Smooth muscle cell (in vitro differentiated cells): ENCODE measurements around the gene RNF157. TPM values are rescaled to one million over a fixed set of nuclear protein-coding genes. Genes with fewer than 3 reads are reported as not detected.

ENCODE experiments used
- DNase-seq: peaks from one replicate; lab custom pipeline; 2025; ENCODE audit not compliant: unreplicated experiment; lab: John Stamatoyannopoulos, UW
- H2AFZ ChIP-seq: fragments of 200-600 bp; sonication (generic); 2 replicates; pipeline ENCODE4 v1.6.0; 2016; ENCODE audit warnings: antibody characterized with exemption, low read depth, mild to moderate bottlenecking
- H3F3A ChIP-seq: fragments of 200-600 bp; sonication (generic); 2 replicates; pipeline ENCODE4 v1.6.0; 2017; ENCODE audit warnings: antibody characterized with exemption, low read depth
- H3K27ac ChIP-seq: fragments of 200-600 bp; sonication (generic); 2 replicates; pipeline ENCODE4 v1.5.1; 2016; ENCODE audit warnings: low read depth, mild to moderate bottlenecking
- H3K27me3 ChIP-seq: fragments of 200-600 bp; sonication (generic); 2 replicates; pipeline ENCODE4 v1.6.1; 2016; ENCODE audit warnings: low read depth, mild to moderate bottlenecking
- H3K36me3 ChIP-seq: fragments of 200-600 bp; sonication (generic); 2 replicates; pipeline ENCODE4 v1.5.1; 2016; ENCODE audit warnings: low read depth
- H3K4me1 ChIP-seq: fragments of 200-600 bp; sonication (generic); 2 replicates; pipeline ENCODE4 v1.5.1; 2016; ENCODE audit warnings: low read depth
- H3K4me2 ChIP-seq: fragments of 200-600 bp; sonication (generic); 2 replicates; pipeline ENCODE4 v1.6.0; 2016; ENCODE audit warnings: mild to moderate bottlenecking
- H3K4me3 ChIP-seq: fragments of 200-600 bp; sonication (generic); 2 replicates; pipeline ENCODE4 v1.5.1; 2016; ENCODE audit warnings: mild to moderate bottlenecking
- H3K79me2 ChIP-seq: fragments of 200-600 bp; sonication (generic); 2 replicates; pipeline ENCODE4 v1.6.0; 2016; ENCODE audit warnings: low read depth, mild to moderate bottlenecking
- H3K9ac ChIP-seq: fragments of 200-600 bp; sonication (generic); 2 replicates; pipeline ENCODE4 v1.6.0; 2016; ENCODE audit warnings: low read depth
- H3K9me3 ChIP-seq: fragments of 200-600 bp; sonication (generic); replicated peaks from 2 replicates; pipeline ENCODE4 v1.5.1; 2016; ENCODE audit warnings: low read depth
- H4K20me1 ChIP-seq: fragments of 200-600 bp; sonication (generic); 2 replicates; pipeline ENCODE4 v1.6.0; 2016; ENCODE audit warnings: low read depth
- WGBS: methylation state at CpG from one replicate; pipeline ENCODE4 v1.1.7; 2016; ENCODE audit warnings: low lambda C conversion rate; 5-methylcytosine and 5-hydroxymethylcytosine counted together
- polyA plus RNA-seq: library from polyadenylated mRNA; unstranded; fragments of >200 nt; fragmentation: Nextera tagmentation; extraction: Ambion mirVana; gene quantifications from 2 replicates; pipeline ENCODE4 v1.2.1, GENCODE V29; 2016
- total RNA-seq: library from RNA; depleted of rRNA; stranded (reverse); fragments of >200 nt; gene quantifications from 2 replicates; pipeline ENCODE4 v1.2.3, GENCODE V29; 2014
- TF ChIP-seq, protein P1 (sequence below): fragments of 200-600 bp; sonication (generic); IDR thresholded peaks from 2 replicates; pipeline ENCODE4 v1.5.1; 2017; ENCODE audit warnings: borderline replicate concordance, mild to moderate bottlenecking, antibody characterized with exemption; ENCODE audit not compliant: insufficient read depth, poor library complexity, severe bottlenecking

The RNF157 gene
- total and polyA plus RNA-seq, 2 experiments from 2014 or later, result 0.09 to 0.63 TPM

GRCh38 chr17:76264755-76265623 lies 24.7 kb upstream of the RNF157 start, which contains the start of gene UBALD2:
TSS of gene UBALD2 (plus strand) at chr17:76265348. CDS start at chr17:76265506, 158 bp downstream.
- Histone ChIP-seq H3K4me2 (peak within 1 kb of the TSS; percentile 94), H3K79me2 (peaks cover 21% of the 10 kb centered on the region), H4K20me1 (peaks cover 12% of the 10 kb centered on the region), H2AFZ (peak within 1 kb of the TSS; percentile 36), H3F3A (peaks cover 13% of the 10 kb centered on the region), H3K27ac (peak within 1 kb of the TSS; percentile 91), H3K9ac (peak within 1 kb of the TSS; percentile 98), H3K4me1 (peaks cover 13% of the 10 kb centered on the region), H3K36me3 (no peaks in the 10 kb centered on the region), H3K9me3 (no peaks in the 10 kb centered on the region), H3K4me3 (peak within 1 kb of the TSS; percentile 95), H3K27me3 (no peaks in the 10 kb centered on the region)
- under 1% methylated on average over 77 of the region's 94 CpGs for WGBS
- peak; percentile 97 for DNase-seq
- TF ChIP-seq, protein P1, sequence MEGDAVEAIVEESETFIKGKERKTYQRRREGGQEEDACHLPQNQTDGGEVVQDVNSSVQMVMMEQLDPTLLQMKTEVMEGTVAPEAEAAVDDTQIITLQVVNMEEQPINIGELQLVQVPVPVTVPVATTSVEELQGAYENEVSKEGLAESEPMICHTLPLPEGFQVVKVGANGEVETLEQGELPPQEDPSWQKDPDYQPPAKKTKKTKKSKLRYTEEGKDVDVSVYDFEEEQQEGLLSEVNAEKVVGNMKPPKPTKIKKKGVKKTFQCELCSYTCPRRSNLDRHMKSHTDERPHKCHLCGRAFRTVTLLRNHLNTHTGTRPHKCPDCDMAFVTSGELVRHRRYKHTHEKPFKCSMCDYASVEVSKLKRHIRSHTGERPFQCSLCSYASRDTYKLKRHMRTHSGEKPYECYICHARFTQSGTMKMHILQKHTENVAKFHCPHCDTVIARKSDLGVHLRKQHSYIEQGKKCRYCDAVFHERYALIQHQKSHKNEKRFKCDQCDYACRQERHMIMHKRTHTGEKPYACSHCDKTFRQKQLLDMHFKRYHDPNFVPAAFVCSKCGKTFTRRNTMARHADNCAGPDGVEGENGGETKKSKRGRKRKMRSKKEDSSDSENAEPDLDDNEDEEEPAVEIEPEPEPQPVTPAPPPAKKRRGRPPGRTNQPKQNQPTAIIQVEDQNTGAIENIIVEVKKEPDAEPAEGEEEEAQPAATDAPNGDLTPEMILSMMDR, result no peak

DNA sequence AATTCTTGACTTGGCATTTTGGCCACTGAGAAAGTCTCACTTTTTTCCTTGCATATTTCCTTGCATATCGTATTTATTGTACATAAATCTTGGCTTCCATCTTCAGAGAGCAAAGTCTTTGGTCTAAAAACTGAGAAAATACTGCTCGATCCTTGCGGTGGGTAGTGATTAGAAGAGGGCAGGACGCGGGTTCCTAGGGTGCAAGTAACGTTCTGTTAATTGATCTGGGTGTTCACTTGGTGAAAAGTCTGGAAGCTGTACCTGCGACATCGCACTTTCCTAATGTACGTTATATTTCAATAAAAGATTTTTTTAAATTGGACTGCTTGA lies 24.1 kb upstream of the RNF157 start:
- TF ChIP-seq, protein P1, result no peak
- Histone ChIP-seq H3K4me3 (peak overlapping the region; percentile 3), H3K27me3 (no peaks in the 10 kb centered on the region), H3K9ac (peak overlapping the region; percentile 45), H3K27ac (peak overlapping the region; percentile 91), H3K36me3 (no peaks in the 10 kb centered on the region), H3K79me2 (peaks cover 21% of the 10 kb centered on the region), H3K4me1 (peaks cover 13% of the 10 kb centered on the region), H3K9me3 (no peaks in the 10 kb centered on the region), H3F3A (peaks cover 13% of the 10 kb centered on the region), H2AFZ (no peak overlapping the region), H4K20me1 (peaks cover 6% of the 10 kb centered on the region), H3K4me2 (peak overlapping the region; percentile 75)
- WGBS, result 59% methylated on average over 9 of the region's 9 CpGs
- DNase-seq, result no peak

DNA sequence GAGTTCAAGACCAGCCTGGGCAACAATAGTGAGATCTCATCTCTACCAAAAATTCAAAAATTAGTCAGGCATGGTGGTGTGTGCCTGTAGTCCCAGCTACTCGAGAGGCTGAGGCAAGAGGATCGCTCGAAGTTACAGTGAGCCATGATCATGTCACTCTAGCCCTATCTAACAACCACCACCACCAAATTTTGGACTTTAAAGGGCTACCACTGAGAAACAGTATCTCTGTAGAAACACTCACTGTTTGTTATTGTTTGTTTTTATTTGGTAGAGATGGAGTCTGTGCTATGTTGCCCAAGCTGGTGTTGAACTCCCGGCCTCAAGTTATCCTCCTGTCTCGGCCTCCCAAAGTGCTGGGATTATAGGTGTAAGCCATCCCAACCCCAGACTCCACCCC lies 23.6 kb upstream of the RNF157 start:
- TF ChIP-seq, protein P1, result no peak
- H3K9ac ChIP-seq, result peak overlapping the region; percentile 0
- peak overlapping the region; percentile 91 for H3K27ac ChIP-seq
- peaks cover 2% of the 10 kb centered on the region for H4K20me1 ChIP-seq
- DNase-seq, result no peak
- H3K27me3 ChIP-seq, result no peaks in the 10 kb centered on the region
- 92% methylated on average over 5 of the region's 5 CpGs for WGBS
- H3K4me2 ChIP-seq, result peak overlapping the region; percentile 75
- peaks cover 11% of the 10 kb centered on the region for H3F3A ChIP-seq
- H3K79me2 ChIP-seq, result peaks cover 21% of the 10 kb centered on the region
- H3K9me3 ChIP-seq, result no peaks in the 10 kb centered on the region
- no peak overlapping the region for H3K4me3 ChIP-seq
- H2AFZ ChIP-seq, result peak overlapping the region; percentile 25
- H3K4me1 ChIP-seq, result peaks cover 13% of the 10 kb centered on the region
- no peaks in the 10 kb centered on the region for H3K36me3 ChIP-seq
